WTC11 (cell line): Measurements from ENCODE around the gene WBP2. TPM values are rescaled to one million over a fixed set of nuclear protein-coding genes. Genes with fewer than 3 reads are reported as not detected.

Source experiments
- ATAC-seq: fragments of 200-7000 bp; cut with Tn5 transposase; 2 replicates; pipeline ENCODE4 v1.10.0; 2021; ENCODE audit warnings: mild to moderate bottlenecking, moderate library complexity
- CTCF ChIA-PET: fragments of 300-600 bp; sonication (Branson Sonifier 250); formaldehyde crosslinking; loops from one replicate; lab custom pipeline; 2021; ENCODE audit warnings: antibody characterized with exemption; lab: Charles Lee
- POLR2A ChIA-PET: fragments of 350-600 bp; sonication (Branson Sonifier 250); formaldehyde crosslinking; loops from one replicate; lab custom pipeline; 2021; ENCODE audit warnings: antibody characterized with exemption; lab: Charles Lee
- DNase-seq: peaks from one replicate; pipeline ENCODE4 v3.0.0; 2021; ENCODE audit warnings: low spot score
- H3K27ac Mint-ChIP-seq: 2 replicates; pipeline ENCODE4 v1.8.0; 2021; ENCODE audit warnings: mixed read lengths
- H3K27me3 Mint-ChIP-seq: 2 replicates; pipeline ENCODE4 v1.8.0; 2021; ENCODE audit warnings: low read depth, mild to moderate bottlenecking, moderate library complexity, mixed read lengths
- H3K36me3 Mint-ChIP-seq: 2 replicates; pipeline ENCODE4 v1.8.0; 2021; ENCODE audit warnings: mixed read lengths
- H3K4me1 Mint-ChIP-seq: 2 replicates; pipeline ENCODE4 v1.8.0; 2022; ENCODE audit warnings: mixed read lengths
- H3K4me3 Mint-ChIP-seq: 2 replicates; pipeline ENCODE4 v1.8.0; 2021; ENCODE audit warnings: mild to moderate bottlenecking, moderate library complexity, mixed read lengths
- H3K9me3 Mint-ChIP-seq: 2 replicates; pipeline ENCODE4 v1.8.0; 2021; ENCODE audit warnings: mixed read lengths
- ARID4B ChIP-seq: sonication (generic); formaldehyde crosslinking; IDR thresholded peaks from 2 replicates; pipeline ENCODE4 v1.8.0; 2023; ENCODE audit warnings: missing genetic modification reagents, mild to moderate bottlenecking, borderline replicate concordance
- ATF1 ChIP-seq: sonication (generic); formaldehyde crosslinking; IDR thresholded peaks from 2 replicates; pipeline ENCODE4 v1.8.1; 2023; ENCODE audit warnings: mild to moderate bottlenecking, moderate library complexity, missing genetic modification reagents
- CBFB ChIP-seq: sonication (generic); formaldehyde crosslinking; IDR thresholded peaks from 2 replicates; pipeline ENCODE4 v1.8.1; 2022; ENCODE audit warnings: mild to moderate bottlenecking, low read depth, missing genetic modification reagents
- CREM ChIP-seq: sonication (generic); formaldehyde crosslinking; IDR thresholded peaks from 2 replicates; pipeline ENCODE4 v1.8.1; 2022; ENCODE audit warnings: mild to moderate bottlenecking, missing genetic modification reagents, moderate library complexity
- E2F5 ChIP-seq: sonication (generic); formaldehyde crosslinking; IDR thresholded peaks from 2 replicates; pipeline ENCODE4 v1.8.1; 2022; ENCODE audit warnings: mild to moderate bottlenecking, moderate library complexity, missing genetic modification reagents
- ELF4 ChIP-seq: sonication (generic); formaldehyde crosslinking; IDR thresholded peaks from 2 replicates; pipeline ENCODE4 v1.8.1; 2022; ENCODE audit warnings: low read depth, mild to moderate bottlenecking, moderate library complexity, missing genetic modification reagents
- ESRRA ChIP-seq: sonication (generic); formaldehyde crosslinking; IDR thresholded peaks from 2 replicates; pipeline ENCODE4 v1.8.1; 2022; ENCODE audit warnings: mild to moderate bottlenecking, missing genetic modification reagents, borderline replicate concordance
- GABPB1 ChIP-seq: sonication (generic); formaldehyde crosslinking; IDR thresholded peaks from 2 replicates; pipeline ENCODE4 v1.8.1; 2023; ENCODE audit warnings: mild to moderate bottlenecking, missing genetic modification reagents
- GTF2I ChIP-seq: fragments of 250-450 bp; sonication (Bioruptor Pico); conservative IDR thresholded peaks from 2 replicates; pipeline ENCODE4 v1.4.0; 2021; ENCODE audit warnings: mild to moderate bottlenecking
- JAZF1 ChIP-seq: fragments of 250-450 bp; sonication (Bioruptor Pico); IDR thresholded peaks from 2 replicates; pipeline ENCODE4 v1.9.0; 2021; ENCODE audit warnings: moderate library complexity, mild to moderate bottlenecking, inconsistent platforms
- KAT7 ChIP-seq: sonication (generic); formaldehyde crosslinking; IDR thresholded peaks from 2 replicates; pipeline ENCODE4 v1.8.1; 2023; ENCODE audit warnings: missing genetic modification reagents, mild to moderate bottlenecking, borderline replicate concordance
- MLX ChIP-seq: sonication (generic); formaldehyde crosslinking; IDR thresholded peaks from 2 replicates; pipeline ENCODE4 v1.8.1; 2023; ENCODE audit warnings: mild to moderate bottlenecking, missing genetic modification reagents, moderate library complexity
- NFATC4 ChIP-seq: fragments of 250-450 bp; sonication (Bioruptor Pico); IDR thresholded peaks from 2 replicates; pipeline ENCODE4 v1.9.0; 2021; ENCODE audit warnings: mild to moderate bottlenecking
- NR1H2 ChIP-seq: sonication (generic); formaldehyde crosslinking; IDR thresholded peaks from 2 replicates; pipeline ENCODE4 v1.9.0; 2021; ENCODE audit warnings: mild to moderate bottlenecking, moderate library complexity, missing genetic modification reagents
- NR2C2 ChIP-seq: sonication (generic); formaldehyde crosslinking; IDR thresholded peaks from 2 replicates; pipeline ENCODE4 v1.8.0; 2022; ENCODE audit warnings: mild to moderate bottlenecking, missing genetic modification reagents
- RELA ChIP-seq: sonication (generic); formaldehyde crosslinking; IDR thresholded peaks from 2 replicates; pipeline ENCODE4 v1.8.1; 2022; ENCODE audit warnings: missing genetic modification reagents, mild to moderate bottlenecking, borderline replicate concordance
- STAT6 ChIP-seq: sonication (generic); formaldehyde crosslinking; conservative IDR thresholded peaks from 2 replicates; pipeline ENCODE4 v1.8.1; 2023; ENCODE audit warnings: mild to moderate bottlenecking, low read depth, missing genetic modification reagents, moderate library complexity
- ZBTB21 ChIP-seq: sonication (generic); formaldehyde crosslinking; IDR thresholded peaks from 2 replicates; pipeline ENCODE4 v1.8.1; 2023; ENCODE audit warnings: mild to moderate bottlenecking, missing genetic modification reagents, borderline replicate concordance
- ZBTB43 ChIP-seq: sonication (generic); formaldehyde crosslinking; IDR thresholded peaks from 2 replicates; pipeline ENCODE4 v1.8.1; 2023; ENCODE audit warnings: mild to moderate bottlenecking, missing genetic modification reagents
- ZMAT4 ChIP-seq: fragments of 250-450 bp; sonication (Bioruptor Pico); IDR thresholded peaks from 2 replicates; pipeline ENCODE4 v1.9.0; 2021; ENCODE audit warnings: mild to moderate bottlenecking
- ZNF138 ChIP-seq: sonication (generic); formaldehyde crosslinking; conservative IDR thresholded peaks from 2 replicates; pipeline ENCODE4 v1.8.1; 2022; ENCODE audit warnings: mild to moderate bottlenecking, moderate library complexity, missing genetic modification reagents
- ZNF232 ChIP-seq: sonication (generic); formaldehyde crosslinking; IDR thresholded peaks from 2 replicates; pipeline ENCODE4 v1.8.0; 2022; ENCODE audit warnings: mild to moderate bottlenecking, missing genetic modification reagents
- ZNF396 ChIP-seq: fragments of 250-450 bp; sonication (Bioruptor Pico); IDR thresholded peaks from 2 replicates; pipeline ENCODE4 v1.8.0; 2021; ENCODE audit warnings: mild to moderate bottlenecking, moderate library complexity, borderline replicate concordance
- ZNF423 ChIP-seq: fragments of 250-450 bp; sonication (Bioruptor Pico); IDR thresholded peaks from 2 replicates; pipeline ENCODE4 v2.1.2; 2022; ENCODE audit warnings: mild to moderate bottlenecking, moderate library complexity
- total RNA-seq: library from RNA; stranded (reverse); gene quantifications from 3 replicates; pipeline ENCODE4 v1.2.3, GENCODE V29; 2021

WBP2 gene
- total RNA-seq, 1 experiment from 2014 or later: 68.8 TPM

GRCh38 chr17:75876190-75876937 is 21.2 kb upstream of the WBP2 start:
- ChIA-PET POLR2A (interaction anchor here (3.5 kb wide), 1 partner anchor 21 kb away, joined by 16 read pairs; the partner anchor contains the start of gene WBP2), CTCF (interaction anchor here (0.6 to 6.1 kb wide), 23 partner anchors 9 to 275 kb away, joined by 3 to 71 read pairs (median 4); partner anchors contain the start of genes CDK3, TRIM65 and WBP2)
- DNase-seq: peak; percentile 71
- no peaks in the 10 kb centered on the region for H3K36me3 Mint-ChIP-seq
- TF ChIP-seq ARID4B (CRISPR knock-in tag) (0 out of 2 replicates have a peak, but pooled peaks have one; percentile 23), STAT6 (CRISPR knock-in tag) (no peak), ELF4 (CRISPR knock-in tag) (no peak), GABPB1 (CRISPR knock-in tag) (peak; percentile 76), RELA (CRISPR knock-in tag) (no peak), ZBTB21 (no peak), NR2C2 (CRISPR knock-in tag) (0 out of 2 replicates have a peak, but pooled peaks have one; percentile 27)
- TF ChIP-seq, all 79 proteins: peak for 3
- Mint-ChIP-seq H3K27ac (no peak overlapping the region; the same call in 1 of the 2 replicates), H3K4me3 (peak overlapping the region; percentile 77), H3K9me3 (no peaks in the 10 kb centered on the region), H3K4me1 (peaks cover 21% of the 10 kb centered on the region), H3K27me3 (peaks cover 37% of the 10 kb centered on the region)
- peak; percentile 61 for ATAC-seq

- DNase-seq (no peak), ATAC-seq (no peak)
- CTCF ChIA-PET: interaction anchor here (0.7 to 6.1 kb wide), 20 partner anchors 9 to 249 kb away, joined by 3 to 71 read pairs (median 4); partner anchors contain the start of genes CDK3, TRIM65 and WBP2
- peaks cover 37% of the 10 kb centered on the region for H3K27me3 Mint-ChIP-seq
- POLR2A ChIA-PET: interaction anchor here (3.5 kb wide), 1 partner anchor 21 kb away, joined by 16 read pairs; the partner anchor contains the start of gene WBP2
- H3K36me3 Mint-ChIP-seq: no peaks in the 10 kb centered on the region
- no peaks in the 10 kb centered on the region for H3K9me3 Mint-ChIP-seq
- no peak overlapping the region; the same call in 1 of the 2 replicates for H3K27ac Mint-ChIP-seq
- no peak overlapping the region for H3K4me3 Mint-ChIP-seq
- peaks cover 22% of the 10 kb centered on the region for H3K4me1 Mint-ChIP-seq
- TF ChIP-seq ATF1 (CRISPR knock-in tag): no peak
- TF ChIP-seq NFATC4 (CRISPR knock-in tag): no peak
- no peak for TF ChIP-seq ZNF396 (CRISPR knock-in tag)
- TF ChIP-seq NR1H2: no peak
- no peak for TF ChIP-seq KAT7
- no peak for TF ChIP-seq GTF2I
- TF ChIP-seq ZNF232 (CRISPR knock-in tag): no peak
- no peak for TF ChIP-seq E2F5 (CRISPR knock-in tag)
- TF ChIP-seq JAZF1 (CRISPR knock-in tag): no peak
- TF ChIP-seq CREM: no peak
- TF ChIP-seq CBFB: no peak
- TF ChIP-seq ESRRA: no peak
- no peak for TF ChIP-seq RELA (CRISPR knock-in tag)
- no peak for TF ChIP-seq MLX (CRISPR knock-in tag)
- TF ChIP-seq ZBTB43 (CRISPR knock-in tag): no peak
- TF ChIP-seq ZNF138: no peak
- no peak for TF ChIP-seq ZMAT4 (CRISPR knock-in tag)
- TF ChIP-seq ZNF423: no peak
These were observed 20.7 kb upstream of the WBP2 start for GRCh38 chr17:75875940-75876189.
